IgD-negative memory B cell (primary cell): ENCODE measurements around the gene TERT. TPM values are rescaled to one million over a fixed set of nuclear protein-coding genes. Genes with fewer than 3 reads are reported as not detected.
A peak's percentile ranks its signal among the peaks of the same experiment; 100 is the strongest.
"Not testable (repeated sequence)": the region's sequence is repeated elsewhere in the genome, so short reads cannot be mapped to it uniquely, and the experiment has no call there.

Source experiments
- H3K27ac Mint-ChIP-seq, 3 donors: one replicate each; pipeline ENCODE4 v1.8.0; 2020 to 2022; ENCODE audit warnings: mild to moderate bottlenecking in 3 of 3, mixed read lengths in 3 of 3, moderate library complexity in 1 of 3
- H3K27me3 Mint-ChIP-seq: one replicate; pipeline ENCODE4 v1.8.0; 2021; ENCODE audit warnings: mixed read lengths
- H3K36me3 Mint-ChIP-seq: one replicate; pipeline ENCODE4 v1.8.0; 2020; ENCODE audit warnings: mild to moderate bottlenecking, mixed read lengths
- H3K4me1 Mint-ChIP-seq, 3 donors: one replicate each; pipeline ENCODE4 v1.8.0; 2020 to 2022; ENCODE audit warnings: mixed read lengths in 3 of 3, mild to moderate bottlenecking in 1 of 3
- H3K4me3 Mint-ChIP-seq, 4 donors: one replicate each; pipeline ENCODE4 v1.8.0; 2020 to 2022; ENCODE audit warnings: mild to moderate bottlenecking in 4 of 4, mixed read lengths in 4 of 4, moderate library complexity in 3 of 4
- H3K9me3 Mint-ChIP-seq, 3 donors: one replicate each; pipeline ENCODE4 v1.8.0; 2020 to 2021; ENCODE audit warnings: mixed read lengths in 3 of 3, mild to moderate bottlenecking in 1 of 3
- polyA plus RNA-seq: library from polyadenylated mRNA; unstranded; fragments of 300-500 nt; fragmentation: Illumina TruSeq; gene quantifications from one replicate; pipeline ENCODE4 v1.2.3, GENCODE V29; 2021

The TERT gene
- polyA plus RNA-seq, 1 donor from 2014 or later, result not detected

- not testable (repeated sequence) for H3K9me3 Mint-ChIP-seq, H3K27ac Mint-ChIP-seq, H3K4me1 Mint-ChIP-seq, H3K4me3 Mint-ChIP-seq, H3K27me3 Mint-ChIP-seq, H3K36me3 Mint-ChIP-seq
Observed at GRCh38 chr5:1283729-1284041, 11.2 kb downstream of the TERT start.

GRCh38 chr5:1282993-1283728 is 11.7 kb downstream of the TERT start:
- not testable (repeated sequence) for H3K4me3 Mint-ChIP-seq, H3K27me3 Mint-ChIP-seq, H3K36me3 Mint-ChIP-seq, H3K27ac Mint-ChIP-seq, H3K4me1 Mint-ChIP-seq, H3K9me3 Mint-ChIP-seq

- no peak overlapping the region for H3K27ac Mint-ChIP-seq
- H3K4me3 Mint-ChIP-seq, result no peak overlapping the region
- H3K27me3 Mint-ChIP-seq, result no peaks in the 10 kb centered on the region
- H3K9me3 Mint-ChIP-seq, result peaks cover 0 to 2% (median 0%) of the 10 kb centered on the region in 3 donors
- no peaks in the 10 kb centered on the region for H3K4me1 Mint-ChIP-seq
- H3K36me3 Mint-ChIP-seq, result no peaks in the 10 kb centered on the region
Observed at GRCh38 chr5:1282131-1282992, 12.5 kb downstream of the TERT start.

- no peak overlapping the region for H3K4me3 Mint-ChIP-seq
- no peaks in the 10 kb centered on the region for H3K36me3 Mint-ChIP-seq
- no peaks in the 10 kb centered on the region for H3K27me3 Mint-ChIP-seq
- peaks cover 0 to 2% (median 0%) of the 10 kb centered on the region in 3 donors for H3K9me3 Mint-ChIP-seq
- H3K27ac Mint-ChIP-seq, result no peak overlapping the region
- no peaks in the 10 kb centered on the region for H3K4me1 Mint-ChIP-seq
Observed at GRCh38 chr5:1281038-1281882, 13.6 kb downstream of the TERT start.

GRCh38 chr5:1280177-1281037 is 14.5 kb downstream of the TERT start:
- Mint-ChIP-seq H3K9me3 (peaks cover 0 to 2% (median 0%) of the 10 kb centered on the region in 3 donors), H3K4me3 (no peak overlapping the region), H3K27me3 (no peaks in the 10 kb centered on the region), H3K4me1 (no peaks in the 10 kb centered on the region), H3K27ac (no peak overlapping the region), H3K36me3 (no peaks in the 10 kb centered on the region)

GRCh38 chr5:1279443-1280151 is 15.3 kb downstream of the TERT start:
- H3K27ac Mint-ChIP-seq, result no peak overlapping the region
- no peaks in the 10 kb centered on the region for H3K36me3 Mint-ChIP-seq
- H3K27me3 Mint-ChIP-seq, result no peaks in the 10 kb centered on the region
- no peaks in the 10 kb centered on the region for H3K4me1 Mint-ChIP-seq
- H3K9me3 Mint-ChIP-seq, result peaks cover 0 to 2% (median 0%) of the 10 kb centered on the region in 3 donors
- H3K4me3 Mint-ChIP-seq, result no peak overlapping the region

- Mint-ChIP-seq H3K27me3 (no peaks in the 10 kb centered on the region), H3K9me3 (peaks cover 0 to 2% (median 0%) of the 10 kb centered on the region in 3 donors), H3K4me1 (no peaks in the 10 kb centered on the region), H3K36me3 (no peaks in the 10 kb centered on the region), H3K27ac (peak overlapping the region in 1 of 3 donors; percentile 11), H3K4me3 (no peak overlapping the region)
Observed at GRCh38 chr5:1278656-1279442, 16.0 kb downstream of the TERT start.

- Mint-ChIP-seq H3K4me3 (no peak overlapping the region), H3K27ac (peak overlapping the region in 1 of 3 donors; percentile 11), H3K4me1 (no peaks in the 10 kb centered on the region), H3K36me3 (no peaks in the 10 kb centered on the region), H3K9me3 (peaks cover 0 to 2% (median 0%) of the 10 kb centered on the region in 3 donors), H3K27me3 (no peaks in the 10 kb centered on the region)
Observed at GRCh38 chr5:1278216-1278615, 16.7 kb downstream of the TERT start.

- H3K4me1 Mint-ChIP-seq, result no peaks in the 10 kb centered on the region
- peaks cover 0 to 2% (median 0%) of the 10 kb centered on the region in 3 donors for H3K9me3 Mint-ChIP-seq
- no peaks in the 10 kb centered on the region for H3K36me3 Mint-ChIP-seq
Observed at GRCh38 chr5:1277781-1278180, 17.1 kb downstream of the TERT start.

GRCh38 chr5:1277331-1277730 is 17.5 kb downstream of the TERT start:
- Mint-ChIP-seq H3K9me3 (peaks cover 0 to 2% (median 0%) of the 10 kb centered on the region in 3 donors), H3K36me3 (no peaks in the 10 kb centered on the region), H3K4me3 (no peak overlapping the region), H3K27me3 (no peaks in the 10 kb centered on the region), H3K4me1 (no peaks in the 10 kb centered on the region), H3K27ac (no peak overlapping the region)

More at GRCh38 chr5:1277781-1278180, 17.1 kb downstream of the TERT start:
- Mint-ChIP-seq H3K27ac (no peak overlapping the region), H3K4me3 (no peak overlapping the region), H3K27me3 (no peaks in the 10 kb centered on the region)

GRCh38 chr5:1276930-1277329 is 17.9 kb downstream of the TERT start:
- no peaks in the 10 kb centered on the region for H3K4me1 Mint-ChIP-seq
- H3K9me3 Mint-ChIP-seq, result peaks cover 0 to 2% (median 0%) of the 10 kb centered on the region in 3 donors
- H3K4me3 Mint-ChIP-seq, result no peak overlapping the region
- H3K27ac Mint-ChIP-seq, result no peak overlapping the region
- H3K36me3 Mint-ChIP-seq, result no peaks in the 10 kb centered on the region
- no peaks in the 10 kb centered on the region for H3K27me3 Mint-ChIP-seq

- H3K4me1 Mint-ChIP-seq, H3K27me3 Mint-ChIP-seq, H3K36me3 Mint-ChIP-seq, H3K9me3 Mint-ChIP-seq, H3K27ac Mint-ChIP-seq, H3K4me3 Mint-ChIP-seq: not testable (repeated sequence)
Observed at GRCh38 chr5:1275397-1276391, 19.2 kb downstream of the TERT start.
